Measurements from ENCODE around the gene DNAJB6.

DNAJB6 gene

GRCh38 chr7:157459966-157460365, 123.2 kb downstream of the DNAJB6 start:
- no peak for DNase-seq (ENCODE audit: extremely low read depth, low read depth)
- H3K4me3 ChIP-seq (replicated peaks; ENCODE audit: low read depth, low read length) = no peak overlapping the region
- no peak for TF ChIP-seq CTCF (IDR thresholded peaks at IDR 0.05; ENCODE audit: low read depth, low read length, missing control alignments)

DNA sequence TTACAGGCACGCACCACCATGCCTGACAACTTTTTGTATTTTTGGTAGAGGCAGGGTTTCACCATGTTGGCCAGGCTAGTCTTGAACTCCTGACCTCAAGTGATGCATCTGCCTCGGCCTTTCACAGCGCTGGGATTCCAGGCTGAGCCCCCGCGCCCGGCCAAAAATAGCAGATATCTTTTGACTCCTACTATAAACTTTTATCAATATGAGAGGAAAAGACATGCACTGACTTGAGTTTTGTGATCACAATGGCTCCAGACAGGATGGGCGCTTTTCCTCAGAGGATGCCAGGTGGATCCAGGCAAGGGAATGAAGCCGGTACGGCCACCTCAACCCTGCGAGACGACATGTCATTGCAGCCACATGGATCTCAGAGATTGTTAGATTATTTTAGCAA, 123.9 kb downstream of the DNAJB6 start:
- no peak for TF ChIP-seq CTCF (IDR thresholded peaks at IDR 0.05; ENCODE audit: low read depth, low read length, missing control alignments)
- no peak overlapping the region for H3K4me3 ChIP-seq (replicated peaks; ENCODE audit: low read depth, low read length)
- DNase-seq (ENCODE audit: extremely low read depth, low read depth) = no peak

DNA sequence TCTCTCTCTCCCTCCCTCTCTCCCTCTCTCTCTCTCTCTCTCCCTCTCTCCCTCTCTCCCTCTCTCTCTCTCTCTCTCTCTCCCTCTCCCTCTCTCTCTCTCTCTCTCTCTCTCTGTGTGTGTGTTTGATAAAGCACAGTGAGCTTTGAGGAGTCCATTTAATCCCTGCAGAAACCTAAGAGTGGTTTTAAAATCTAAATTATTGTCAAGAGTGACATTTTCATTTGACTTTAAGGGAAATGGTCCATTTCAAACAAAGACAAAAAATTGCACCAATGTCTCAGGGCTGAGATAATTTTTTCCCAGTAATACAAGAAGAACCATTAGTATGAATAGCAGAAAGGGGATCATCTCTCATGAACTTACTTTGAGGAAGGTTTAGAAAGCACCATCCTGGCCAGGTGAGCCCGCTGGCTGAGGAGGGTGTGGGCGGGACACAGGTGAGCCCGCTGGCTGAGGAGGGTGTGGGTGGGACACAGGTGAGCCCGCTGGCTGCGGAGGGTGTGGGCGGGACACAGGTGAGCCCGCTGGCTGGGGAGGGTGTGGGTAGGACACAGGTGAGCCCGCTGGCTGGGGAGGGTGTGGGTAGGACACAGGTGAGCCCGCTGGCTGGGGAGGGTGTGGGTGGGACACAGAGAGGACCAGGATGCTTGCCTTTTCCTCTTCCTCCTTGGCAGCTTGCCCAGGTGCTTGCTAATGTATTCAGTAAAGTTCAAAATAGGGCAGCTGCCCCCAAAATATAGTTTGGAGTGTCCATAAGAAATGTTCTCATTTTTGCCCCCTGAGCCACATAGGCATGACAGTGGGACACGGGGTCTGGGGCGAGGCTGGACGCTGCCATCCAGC, 125.0 kb downstream of the DNAJB6 start:
- TF ChIP-seq CTCF (IDR thresholded peaks at IDR 0.05; ENCODE audit: low read depth, low read length, missing control alignments) = no peak
- DNase-seq (ENCODE audit: extremely low read depth, low read depth) = no peak
- H3K4me3 ChIP-seq (replicated peaks; ENCODE audit: low read depth, low read length) = no peak overlapping the region

- DNase-seq (ENCODE audit: extremely low read depth, low read depth) = no peak
- no peak for TF ChIP-seq CTCF (IDR thresholded peaks at IDR 0.05; ENCODE audit: low read depth, low read length, missing control alignments)
- H3K4me3 ChIP-seq (replicated peaks; ENCODE audit: low read depth, low read length) = no peak overlapping the region
These were observed 125.6 kb downstream of the DNAJB6 start for GRCh38 chr7:157462419-157462771.

DNA sequence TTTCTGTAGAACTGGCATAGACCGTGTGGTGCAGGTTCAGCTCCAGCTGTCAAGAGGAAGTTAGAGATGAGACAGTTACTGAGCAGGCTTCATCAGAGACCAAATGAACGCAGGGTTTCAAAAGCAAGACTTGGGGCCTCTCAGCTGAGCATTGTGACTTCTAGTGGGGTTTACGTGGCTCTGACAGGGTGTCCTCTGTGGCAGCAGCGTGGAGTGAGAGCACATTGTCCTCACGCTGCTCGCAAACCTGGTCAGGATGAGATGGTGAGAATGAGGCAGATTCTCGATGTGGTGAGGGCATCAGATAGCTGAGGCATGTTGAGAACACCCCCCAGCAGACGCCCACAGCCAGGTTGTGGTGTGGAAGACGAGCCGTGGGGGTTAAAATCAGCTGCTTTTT, 126.0 kb downstream of the DNAJB6 start:
- TF ChIP-seq CTCF (IDR thresholded peaks at IDR 0.05; ENCODE audit: low read depth, low read length, missing control alignments) = no peak
- H3K4me3 ChIP-seq (replicated peaks; ENCODE audit: low read depth, low read length) = no peak overlapping the region
- DNase-seq (ENCODE audit: extremely low read depth, low read depth) = no peak

DNA sequence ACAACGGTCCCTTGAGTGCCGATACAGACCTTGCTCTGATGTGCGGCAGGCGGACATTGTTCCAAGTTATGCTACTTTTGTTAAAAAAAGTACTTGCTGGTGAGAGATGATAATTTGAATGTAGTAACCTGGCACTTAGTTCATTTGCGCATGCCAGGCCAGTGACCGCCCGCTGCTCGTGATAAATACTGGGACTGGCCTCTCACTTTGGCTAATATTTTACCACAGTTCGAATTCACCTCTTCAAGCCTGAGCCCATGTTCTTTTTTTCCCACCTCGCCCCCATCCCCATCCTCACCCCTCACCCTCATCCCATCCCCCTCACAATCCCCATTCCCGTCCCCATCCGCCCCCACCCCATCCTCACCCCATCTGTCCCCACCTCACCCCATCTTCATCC, 126.4 kb downstream of the DNAJB6 start:
- H3K4me3 ChIP-seq (replicated peaks; ENCODE audit: low read depth, low read length) = no peak overlapping the region
- no peak for DNase-seq (ENCODE audit: extremely low read depth, low read depth)
- TF ChIP-seq CTCF (IDR thresholded peaks at IDR 0.05; ENCODE audit: low read depth, low read length, missing control alignments) = no peak

All from HFF-Myc (cell line).